ENCODE measurements around the gene LTB4R2.

DNA sequence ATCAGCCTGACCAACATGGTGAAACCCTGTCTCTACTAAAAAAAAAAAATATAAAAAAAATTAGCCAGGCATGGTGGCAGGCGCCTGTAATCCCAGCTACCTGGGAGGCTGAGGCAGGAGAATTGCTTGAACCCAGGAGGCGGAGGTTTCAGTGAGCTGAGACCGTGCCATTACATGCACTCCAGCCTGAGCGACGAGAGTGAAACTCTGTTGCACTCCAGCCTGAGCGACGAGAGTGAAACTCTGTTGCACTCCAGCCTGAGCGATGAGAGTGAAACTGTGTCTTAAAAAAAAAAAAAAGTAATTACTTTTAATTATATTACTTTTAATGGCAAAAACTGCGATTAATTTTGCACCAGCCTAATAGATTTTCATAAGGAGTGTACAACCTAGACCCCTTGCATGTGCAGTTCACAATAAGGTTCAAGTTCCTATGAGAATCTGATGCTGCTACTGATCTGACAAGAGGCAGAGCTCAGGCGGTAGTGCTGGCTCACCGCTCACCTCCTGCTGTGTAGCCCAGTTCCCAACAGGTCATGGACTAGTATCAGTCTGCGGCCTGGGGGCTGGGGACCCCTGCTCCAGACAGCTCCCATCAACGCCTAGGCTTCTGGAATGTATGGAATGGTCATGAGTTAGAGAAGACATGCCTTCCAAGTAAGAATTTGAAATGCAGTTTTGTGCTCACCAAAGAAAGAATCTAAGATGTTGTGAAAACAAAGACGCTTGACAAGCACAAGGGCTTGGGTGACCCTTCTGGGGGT lies 11.5 kb downstream of the LTB4R2 start:
- TF ChIP-seq POLR2A (IDR thresholded peaks at IDR 0.05; ENCODE audit: control extremely low read depth in 1 of 2, low read depth in 2 of 2, low read length in 2 of 2) (no peak), HDAC6 (IDR thresholded peaks at IDR 0.05; ENCODE audit: low read depth, low read length) (no peak), YY1 (IDR thresholded peaks at IDR 0.05; ENCODE audit: low read depth, low read length) (no peak), HDAC2 (IDR thresholded peaks at IDR 0.05; ENCODE audit: borderline replicate concordance in 1 of 2, low read depth in 2 of 2, low read length in 2 of 2) (no peak)
- TF ChIP-seq, protein P1, sequence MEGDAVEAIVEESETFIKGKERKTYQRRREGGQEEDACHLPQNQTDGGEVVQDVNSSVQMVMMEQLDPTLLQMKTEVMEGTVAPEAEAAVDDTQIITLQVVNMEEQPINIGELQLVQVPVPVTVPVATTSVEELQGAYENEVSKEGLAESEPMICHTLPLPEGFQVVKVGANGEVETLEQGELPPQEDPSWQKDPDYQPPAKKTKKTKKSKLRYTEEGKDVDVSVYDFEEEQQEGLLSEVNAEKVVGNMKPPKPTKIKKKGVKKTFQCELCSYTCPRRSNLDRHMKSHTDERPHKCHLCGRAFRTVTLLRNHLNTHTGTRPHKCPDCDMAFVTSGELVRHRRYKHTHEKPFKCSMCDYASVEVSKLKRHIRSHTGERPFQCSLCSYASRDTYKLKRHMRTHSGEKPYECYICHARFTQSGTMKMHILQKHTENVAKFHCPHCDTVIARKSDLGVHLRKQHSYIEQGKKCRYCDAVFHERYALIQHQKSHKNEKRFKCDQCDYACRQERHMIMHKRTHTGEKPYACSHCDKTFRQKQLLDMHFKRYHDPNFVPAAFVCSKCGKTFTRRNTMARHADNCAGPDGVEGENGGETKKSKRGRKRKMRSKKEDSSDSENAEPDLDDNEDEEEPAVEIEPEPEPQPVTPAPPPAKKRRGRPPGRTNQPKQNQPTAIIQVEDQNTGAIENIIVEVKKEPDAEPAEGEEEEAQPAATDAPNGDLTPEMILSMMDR (IDR thresholded peaks at IDR 0.05; ENCODE audit: control extremely low read depth in 1 of 3, insufficient read depth in 1 of 3, low read depth in 1 of 3, low read length in 3 of 3), result no peak
- TF ChIP-seq, protein P2, sequence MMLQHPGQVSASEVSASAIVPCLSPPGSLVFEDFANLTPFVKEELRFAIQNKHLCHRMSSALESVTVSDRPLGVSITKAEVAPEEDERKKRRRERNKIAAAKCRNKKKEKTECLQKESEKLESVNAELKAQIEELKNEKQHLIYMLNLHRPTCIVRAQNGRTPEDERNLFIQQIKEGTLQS (IDR thresholded peaks at IDR 0.05; ENCODE audit: insufficient read depth, low read depth, low read length), result no peak
